Globus pallidus (tissue), 1 donor: ENCODE data around the gene DMGDH.

Experiments used
- DNase-seq: peaks from one replicate; pipeline ENCODE4 v3.0.0-alpha.2; 2015; ENCODE audit warnings: low spot score

The DMGDH gene

GRCh38 chr5:78974011-78974410 is 95.5 kb downstream of the DMGDH start:
- peak; percentile 87 for DNase-seq

GRCh38 chr5:78972654-78973428 is 96.6 kb downstream of the DMGDH start:
- no peak for DNase-seq

GRCh38 chr5:78971998-78972397 is 97.5 kb downstream of the DMGDH start:
- DNase-seq, result no peak

- no peak for DNase-seq
Observed at GRCh38 chr5:78968781-78969180, 100.7 kb downstream of the DMGDH start.

GRCh38 chr5:78964889-78965288 is 104.6 kb downstream of the DMGDH start:
- DNase-seq, result peak; percentile 78

GRCh38 chr5:78961743-78962142 is 107.7 kb downstream of the DMGDH start:
- no peak for DNase-seq

GRCh38 chr5:78959767-78960166 is 109.7 kb downstream of the DMGDH start:
- DNase-seq, result no peak

GRCh38 chr5:78958672-78959445 is 110.6 kb downstream of the DMGDH start:
- DNase-seq, result no peak

GRCh38 chr5:78956901-78957300 is 112.6 kb downstream of the DMGDH start:
- DNase-seq, result no peak

GRCh38 chr5:78953092-78953800 is 116.2 kb downstream of the DMGDH start:
- DNase-seq, result no peak
